Mononuclear cell (primary cell): ENCODE results near the gene WWOX. TPM values are rescaled to one million over a fixed set of nuclear protein-coding genes. Genes with fewer than 3 reads are reported as not detected.
"Not testable (repeated sequence)": the region's sequence is repeated elsewhere in the genome, so short reads cannot be mapped to it uniquely, and the experiment has no call there.

ENCODE experiments used
- H3K27me3 ChIP-seq: 2 replicates; pipeline ENCODE4 v1.6.0; 2011; ENCODE audit warnings: low read length, control low read depth; ENCODE audit not compliant: insufficient read depth
- H3K4me1 ChIP-seq: 2 replicates; pipeline ENCODE4 v1.5.1; 2011; ENCODE audit warnings: mild to moderate bottlenecking, low read length, control low read depth; ENCODE audit not compliant: insufficient read depth
- H3K4me3 ChIP-seq: 2 replicates; pipeline ENCODE4 v1.5.1; 2011; ENCODE audit warnings: mild to moderate bottlenecking, low read length, moderate library complexity
- H3K9me3 ChIP-seq: 2 replicates; pipeline ENCODE4 v1.5.1; 2011; ENCODE audit warnings: low read depth, mild to moderate bottlenecking, control low read depth, low read length
- total RNA-seq: library from RNA; depleted of rRNA; stranded (reverse); fragments of >200 nt; gene quantifications from one replicate; pipeline ENCODE4 v1.2.3, GENCODE V29; 2012

Gene WWOX
- total RNA-seq, 1 donor, result 22.7 TPM

DNA sequence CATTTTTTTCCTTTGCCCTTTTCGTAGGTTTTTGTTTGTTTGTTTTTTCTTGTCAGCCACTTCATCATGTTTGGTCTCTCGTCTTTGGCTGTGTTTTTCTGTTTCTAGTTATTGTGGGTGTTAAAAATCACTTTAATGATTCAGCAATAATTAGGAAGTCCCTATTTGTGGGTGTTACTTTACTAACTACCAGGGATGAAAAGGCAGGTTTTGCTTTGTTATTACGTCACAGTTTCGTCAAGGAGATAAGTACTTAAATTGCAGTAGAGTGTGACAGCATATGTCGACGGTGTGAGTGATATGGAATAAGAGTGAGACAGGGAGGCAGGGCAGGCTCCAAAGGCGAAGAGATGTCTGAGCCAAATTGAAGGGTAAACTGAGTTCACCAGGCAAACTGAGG, 479.6 kb downstream of the WWOX start:
- no peaks in the 10 kb centered on the region for H3K9me3 ChIP-seq
- H3K4me3 ChIP-seq, result no peak overlapping the region
- no peaks in the 10 kb centered on the region for H3K27me3 ChIP-seq
- no peaks in the 10 kb centered on the region for H3K4me1 ChIP-seq

DNA sequence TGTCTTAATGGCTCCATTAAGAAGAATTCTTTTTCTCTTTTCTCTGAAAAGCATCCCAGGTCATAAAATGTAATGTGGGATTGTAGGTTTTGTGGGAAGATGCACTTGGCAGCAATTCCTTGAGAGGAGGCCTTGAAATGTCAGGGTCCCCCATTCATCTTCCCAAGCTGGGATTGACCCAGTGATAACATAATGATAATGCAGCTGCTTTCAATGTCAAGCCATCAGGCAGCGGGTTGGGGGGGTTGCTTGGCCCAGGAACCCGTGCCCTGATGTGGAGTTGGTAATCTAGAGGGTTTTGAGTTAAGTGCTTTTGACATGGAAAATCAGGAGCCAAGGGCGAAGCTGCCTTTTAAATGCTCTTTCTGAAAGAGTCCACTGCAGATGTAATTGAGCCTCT, 484.0 kb downstream of the WWOX start:
- Histone ChIP-seq H3K27me3 (no peaks in the 10 kb centered on the region), H3K4me1 (no peaks in the 10 kb centered on the region), H3K9me3 (no peaks in the 10 kb centered on the region), H3K4me3 (no peak overlapping the region)

DNA sequence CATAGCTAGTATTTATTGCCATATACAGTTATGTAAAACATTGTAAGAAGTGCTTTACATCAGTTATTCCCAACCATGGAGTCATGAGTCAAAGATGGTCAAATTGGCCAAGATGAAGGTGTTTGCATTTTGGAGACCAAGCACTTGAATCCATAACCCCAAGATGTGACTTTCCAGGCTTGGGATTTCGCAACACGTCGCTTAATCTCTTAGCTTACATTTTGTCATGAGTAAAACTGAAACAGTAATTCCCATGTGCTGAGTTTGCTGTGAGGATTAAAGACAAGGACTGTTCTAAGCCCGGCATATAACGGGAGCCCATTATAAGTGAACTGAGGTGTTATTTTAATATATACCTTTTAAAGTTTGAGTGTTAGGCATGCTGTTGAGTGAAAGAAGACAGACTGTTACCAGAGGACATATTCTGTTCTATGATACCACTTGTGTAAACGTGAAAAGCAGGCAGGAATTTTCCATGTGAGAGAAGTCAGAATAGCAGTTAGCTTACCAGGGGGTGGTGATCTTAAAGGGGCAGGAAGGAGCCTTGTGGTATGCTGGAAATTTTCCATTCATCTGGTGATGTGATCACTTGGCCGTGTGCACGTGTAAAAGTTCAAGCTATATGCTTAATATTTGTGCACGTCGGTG, 484.9 kb downstream of the WWOX start:
- H3K4me1 ChIP-seq, result no peaks in the 10 kb centered on the region
- no peaks in the 10 kb centered on the region for H3K9me3 ChIP-seq
- H3K4me3 ChIP-seq, result no peak overlapping the region
- no peaks in the 10 kb centered on the region for H3K27me3 ChIP-seq

DNA sequence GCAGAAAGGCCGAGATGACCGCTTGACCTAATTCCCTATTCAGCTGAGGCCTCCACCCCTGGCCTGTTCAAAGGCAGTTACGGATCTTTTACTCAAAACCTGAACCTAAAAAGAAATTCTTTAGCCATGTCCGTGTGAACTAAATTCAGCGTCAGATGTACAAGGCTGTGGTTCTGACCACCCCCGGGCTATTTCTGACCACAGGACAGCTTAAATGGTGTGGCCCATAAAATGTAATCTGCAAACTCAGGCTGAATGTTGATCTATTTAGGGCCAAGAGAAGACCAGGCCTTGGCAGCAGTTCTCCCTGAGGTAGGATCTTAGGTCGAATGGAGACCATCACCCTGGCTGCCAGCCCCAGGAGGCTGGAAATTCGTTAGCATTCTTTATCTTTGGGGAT, 485.5 kb downstream of the WWOX start:
- Histone ChIP-seq H3K27me3 (no peaks in the 10 kb centered on the region), H3K4me3 (no peak overlapping the region), H3K4me1 (no peaks in the 10 kb centered on the region), H3K9me3 (no peaks in the 10 kb centered on the region)

DNA sequence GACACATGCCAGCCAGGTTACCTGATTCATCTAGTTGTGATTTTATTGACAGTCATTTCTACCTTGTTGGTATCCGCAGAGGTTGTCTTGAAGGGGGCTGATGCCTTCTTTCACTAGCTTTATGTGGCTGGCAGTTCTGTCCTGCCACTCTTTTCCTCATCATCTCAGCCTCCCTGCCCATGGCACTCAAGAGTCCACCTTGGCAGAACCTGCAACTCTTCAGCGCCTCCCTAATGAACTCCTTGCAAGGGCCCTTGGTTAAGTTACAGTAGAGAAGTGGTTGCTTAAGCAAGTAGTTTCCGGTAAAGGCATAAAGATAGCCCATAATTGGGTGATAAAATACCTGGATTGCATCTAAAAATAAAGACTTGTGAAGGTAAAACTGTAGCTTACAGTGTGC, 489.9 kb downstream of the WWOX start:
- H3K9me3 ChIP-seq, result no peaks in the 10 kb centered on the region
- no peaks in the 10 kb centered on the region for H3K27me3 ChIP-seq
- H3K4me3 ChIP-seq, result no peak overlapping the region
- no peaks in the 10 kb centered on the region for H3K4me1 ChIP-seq

DNA sequence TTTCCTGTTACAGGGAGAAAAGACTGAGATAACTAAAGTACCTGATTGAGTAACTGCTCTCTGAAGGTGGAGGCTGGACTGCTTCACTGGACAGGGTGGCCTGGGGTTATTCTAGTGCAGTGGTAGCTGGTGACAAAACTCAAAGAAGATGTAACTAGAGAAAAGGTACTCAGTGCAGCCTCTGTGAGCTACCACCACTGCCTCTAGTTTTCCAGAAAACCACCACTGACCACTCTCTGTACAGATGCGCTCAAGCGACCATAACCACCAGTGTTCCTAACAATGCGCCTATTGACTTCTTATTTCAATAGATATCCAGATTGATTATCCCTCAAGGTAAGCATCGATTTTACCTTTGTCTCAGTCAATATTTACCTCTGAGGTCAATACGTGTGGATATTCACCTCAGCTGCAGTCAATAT, 492.2 kb downstream of the WWOX start:
- Histone ChIP-seq H3K27me3 (no peaks in the 10 kb centered on the region), H3K9me3 (no peaks in the 10 kb centered on the region), H3K4me1 (no peaks in the 10 kb centered on the region), H3K4me3 (no peak overlapping the region)

DNA sequence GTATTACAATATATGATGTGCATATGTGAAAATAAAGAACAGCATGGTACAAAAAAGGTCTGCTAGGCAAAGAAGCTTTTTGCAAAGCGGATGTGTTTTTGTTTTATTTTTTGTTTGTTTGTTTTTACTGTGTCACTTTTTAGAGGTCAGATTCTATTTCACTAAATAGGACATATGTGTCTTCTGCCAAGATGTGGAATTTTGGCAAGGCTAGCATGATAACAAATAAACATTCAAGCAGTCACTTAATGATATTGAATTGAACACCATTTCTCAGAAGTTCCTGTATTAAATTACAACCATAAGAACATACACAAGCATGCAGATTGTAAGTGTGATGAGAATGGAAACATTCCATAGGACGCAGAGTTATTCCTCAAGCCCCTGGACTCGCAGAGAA, 492.7 kb downstream of the WWOX start:
- no peaks in the 10 kb centered on the region for H3K9me3 ChIP-seq
- H3K27me3 ChIP-seq, result no peaks in the 10 kb centered on the region
- H3K4me1 ChIP-seq, result no peaks in the 10 kb centered on the region
- H3K4me3 ChIP-seq, result no peak overlapping the region

DNA sequence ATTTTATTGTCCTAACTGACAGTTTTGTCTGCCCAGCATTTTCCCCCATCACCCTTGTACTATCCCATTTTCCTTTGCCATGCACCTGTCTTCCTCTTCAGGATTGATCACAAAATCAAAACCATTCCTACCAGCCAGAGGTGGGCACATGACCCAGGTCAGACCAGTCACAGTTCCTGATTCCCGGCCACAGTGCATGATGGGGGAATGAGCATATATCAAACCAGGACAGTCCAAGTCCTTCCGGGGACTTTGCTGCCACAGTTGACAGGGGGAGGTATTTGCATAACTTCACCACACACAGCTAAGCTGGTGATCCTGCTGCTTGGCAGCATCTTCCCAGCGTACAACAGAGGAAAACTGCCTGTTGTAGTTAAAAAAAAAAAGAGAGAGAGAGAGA, 493.9 kb downstream of the WWOX start:
- Histone ChIP-seq H3K27me3 (no peaks in the 10 kb centered on the region), H3K4me1 (no peaks in the 10 kb centered on the region), H3K4me3 (no peak overlapping the region)

DNA sequence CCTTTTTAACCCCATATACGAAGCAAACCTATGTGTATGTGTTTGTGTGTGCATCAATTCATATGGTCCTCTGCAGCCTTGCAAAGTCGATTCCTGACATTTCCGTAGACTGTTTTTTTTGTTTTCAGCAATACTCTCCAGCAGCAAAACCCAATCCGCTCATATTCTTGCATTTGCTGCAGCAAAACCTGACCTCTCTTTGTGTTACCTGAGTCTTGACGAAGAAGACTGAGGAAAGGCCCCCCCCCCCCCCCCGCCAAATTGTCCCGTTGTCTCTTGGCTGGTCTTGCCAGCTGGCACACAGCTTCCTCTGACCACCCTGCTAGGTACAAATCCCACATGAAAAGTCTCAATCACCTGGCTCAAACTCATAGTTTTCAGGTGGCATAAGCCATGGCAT, 494.7 kb downstream of the WWOX start:
- H3K27me3 ChIP-seq, result no peaks in the 10 kb centered on the region
- no peaks in the 10 kb centered on the region for H3K9me3 ChIP-seq
- no peak overlapping the region for H3K4me3 ChIP-seq
- H3K4me1 ChIP-seq, result no peaks in the 10 kb centered on the region

More for the DNA sequence above, 493.9 kb downstream of the WWOX start:
- H3K9me3 ChIP-seq, result no peaks in the 10 kb centered on the region

DNA sequence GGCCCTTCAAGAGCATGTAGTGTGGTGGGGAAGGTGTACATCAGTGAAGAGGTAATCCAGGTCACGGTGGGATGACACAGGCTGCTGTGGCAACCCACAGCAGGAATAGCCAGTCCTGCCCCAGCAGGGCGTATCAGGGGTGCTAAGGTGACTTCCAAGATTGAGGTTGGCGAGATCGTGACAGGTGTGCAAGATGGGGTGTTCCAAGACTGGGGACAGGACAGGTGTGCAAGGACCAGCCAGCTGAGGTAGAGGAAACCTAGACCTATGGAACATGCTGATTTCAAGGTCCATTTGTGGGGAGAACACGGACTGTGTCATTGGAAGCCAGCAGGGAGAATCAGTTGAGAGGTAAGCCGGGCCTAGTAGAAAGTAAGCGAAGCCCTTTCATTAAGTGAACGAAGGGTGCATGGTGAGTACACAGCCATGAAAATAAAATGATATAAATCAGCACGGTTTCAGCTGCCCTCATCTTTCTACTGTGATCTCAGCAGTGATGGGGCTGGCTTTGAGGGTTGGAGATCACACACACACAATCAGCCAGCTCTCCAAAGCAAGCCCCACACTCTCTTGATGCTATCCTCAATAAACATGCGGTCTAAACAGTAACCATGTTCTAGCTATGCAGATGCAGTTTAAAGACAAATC, 497.0 kb downstream of the WWOX start:
- Histone ChIP-seq H3K4me1 (no peaks in the 10 kb centered on the region), H3K9me3 (no peaks in the 10 kb centered on the region), H3K4me3 (no peak overlapping the region), H3K27me3 (no peaks in the 10 kb centered on the region)

DNA sequence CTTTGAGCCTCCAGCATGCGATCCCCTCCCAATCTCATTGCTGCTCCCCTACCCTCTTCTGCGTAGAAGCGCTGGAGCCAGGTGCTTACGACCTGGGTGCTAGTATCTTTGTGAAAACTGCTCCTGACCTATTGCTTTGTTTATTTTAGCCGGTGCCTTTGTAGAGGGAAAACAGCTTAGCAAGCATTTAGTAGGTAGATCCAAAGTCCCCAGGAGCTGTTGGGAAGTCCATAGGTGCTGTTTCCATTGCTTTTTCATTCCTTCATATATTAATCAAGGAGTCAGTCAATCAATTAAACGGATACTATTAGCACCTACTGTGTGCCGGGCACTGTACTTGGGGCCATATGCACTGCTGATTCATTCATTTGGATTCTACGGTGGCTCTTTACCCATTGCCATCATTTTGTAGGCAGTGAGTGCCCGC, 497.6 kb downstream of the WWOX start:
- H3K27me3 ChIP-seq, result no peaks in the 10 kb centered on the region
- no peaks in the 10 kb centered on the region for H3K9me3 ChIP-seq
- no peaks in the 10 kb centered on the region for H3K4me1 ChIP-seq
- no peak overlapping the region for H3K4me3 ChIP-seq

DNA sequence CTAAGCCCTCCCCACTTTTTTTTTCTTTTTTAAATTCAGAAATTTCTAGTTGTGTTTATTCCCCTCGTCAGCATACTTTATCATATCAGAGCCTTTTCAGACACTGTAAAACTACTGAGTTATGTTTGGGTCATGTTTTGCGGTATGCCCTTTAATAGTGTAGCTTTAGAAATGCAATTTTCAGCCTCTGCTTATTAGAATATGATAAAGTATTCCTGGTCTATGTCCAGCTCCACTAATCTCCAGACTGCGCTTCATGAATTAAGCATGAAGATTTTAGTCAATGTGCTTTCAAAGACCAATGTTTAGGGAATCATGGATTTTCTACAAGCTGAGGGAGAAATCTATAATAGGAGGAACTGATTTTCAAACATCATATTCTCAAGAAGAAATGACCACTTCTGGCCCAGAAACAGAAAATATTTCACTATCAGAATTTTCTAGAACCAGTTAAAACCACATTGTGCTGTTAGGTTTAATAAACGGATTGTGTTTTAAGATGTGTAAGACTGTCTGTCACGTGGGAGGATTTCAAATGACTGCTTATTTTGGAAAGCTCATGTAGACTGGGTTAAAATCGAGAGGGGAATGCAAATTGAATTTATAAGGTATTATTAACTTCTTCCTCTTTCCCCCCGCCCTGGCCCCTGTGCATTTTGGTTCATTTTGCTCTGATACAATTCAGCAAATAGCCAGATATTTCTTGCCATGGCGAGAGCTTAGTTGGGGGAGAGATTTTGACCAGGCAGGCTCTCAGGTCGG, 498.5 kb downstream of the WWOX start:
- H3K9me3 ChIP-seq, result no peaks in the 10 kb centered on the region
- H3K4me1 ChIP-seq, result no peaks in the 10 kb centered on the region
- H3K4me3 ChIP-seq, result no peak overlapping the region
- no peaks in the 10 kb centered on the region for H3K27me3 ChIP-seq

DNA sequence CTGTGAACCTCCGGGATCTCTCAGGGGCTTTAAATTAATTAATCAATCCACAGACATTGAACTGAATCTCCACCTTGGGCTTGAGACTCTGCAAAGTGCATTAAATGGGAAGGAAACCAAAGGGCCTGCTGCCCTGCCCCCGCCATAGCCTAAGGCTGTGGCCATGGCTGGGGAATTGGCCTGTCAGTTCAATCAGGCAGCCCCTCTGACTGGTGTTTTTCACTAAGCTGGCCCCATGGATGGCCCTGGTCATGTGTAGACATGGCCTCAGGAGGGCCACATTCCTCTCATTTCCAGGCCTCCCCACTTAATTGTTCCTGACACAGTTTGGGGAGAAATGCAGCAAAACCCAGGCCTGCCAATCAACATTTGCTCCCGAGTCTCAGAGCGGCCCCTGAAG, 499.8 kb downstream of the WWOX start:
- H3K4me3 ChIP-seq, result no peak overlapping the region
- H3K4me1 ChIP-seq, result no peaks in the 10 kb centered on the region
- no peaks in the 10 kb centered on the region for H3K27me3 ChIP-seq
- no peaks in the 10 kb centered on the region for H3K9me3 ChIP-seq

DNA sequence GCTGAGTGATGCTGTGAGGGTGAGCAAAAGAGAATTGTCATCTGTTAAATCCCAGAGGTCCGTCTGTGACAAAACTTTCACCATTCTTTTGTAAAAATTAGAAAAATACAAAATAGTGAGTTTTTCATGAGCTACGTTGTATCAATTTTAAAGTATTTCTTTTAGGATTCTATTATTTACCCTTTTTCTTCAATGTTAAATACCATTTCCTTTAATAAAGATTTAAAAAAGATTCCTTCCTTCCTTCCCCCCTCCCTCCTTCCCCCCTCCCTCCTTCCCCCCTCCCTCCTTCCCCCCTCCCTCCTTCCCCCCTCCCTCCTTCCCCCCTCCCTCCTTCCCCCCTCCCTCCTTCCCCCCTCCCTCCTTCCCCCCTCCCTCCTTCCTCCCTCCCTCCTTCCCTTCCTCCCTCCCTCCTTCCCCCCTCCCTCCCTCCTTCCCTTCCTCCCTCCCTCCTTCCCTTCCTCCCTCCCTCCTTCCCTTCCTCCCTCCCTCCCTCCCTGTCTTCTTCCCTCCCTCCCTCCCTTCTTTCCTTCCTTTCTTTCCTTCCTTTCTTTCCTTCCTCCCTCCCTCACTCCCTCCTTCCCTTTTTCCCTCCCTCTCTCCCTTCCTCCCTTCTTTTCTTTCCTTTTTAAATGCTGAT, 505.1 kb downstream of the WWOX start:
- H3K4me3 ChIP-seq, H3K4me1 ChIP-seq, H3K27me3 ChIP-seq, H3K9me3 ChIP-seq: not testable (repeated sequence)

DNA sequence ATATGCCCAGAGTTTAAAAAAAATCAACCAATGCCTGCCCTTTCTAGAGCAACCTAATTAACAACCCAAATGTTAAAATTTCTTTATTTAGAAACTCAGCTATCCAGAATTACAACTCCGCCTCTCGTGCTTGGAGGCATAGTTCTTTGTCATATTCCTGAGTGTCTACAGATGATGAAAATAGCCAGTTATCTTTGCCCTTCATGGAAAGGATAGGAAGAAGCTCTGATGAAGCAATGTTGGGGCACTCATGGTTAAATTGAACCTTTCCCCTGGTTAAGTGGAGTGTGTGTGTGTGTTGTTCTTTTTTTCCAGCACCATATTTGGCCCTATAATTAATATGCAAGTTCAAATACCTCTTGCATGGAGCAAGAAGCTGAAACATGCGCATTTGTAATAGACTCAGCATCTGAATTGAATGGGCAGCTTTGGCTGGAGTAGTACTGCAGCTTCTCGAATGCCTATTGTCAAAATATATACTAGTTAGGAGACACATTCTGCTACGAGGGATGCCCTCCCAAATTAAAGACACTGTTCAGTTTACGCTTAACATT, 506.2 kb downstream of the WWOX start:
- no peaks in the 10 kb centered on the region for H3K9me3 ChIP-seq
- H3K27me3 ChIP-seq, result no peaks in the 10 kb centered on the region
- no peaks in the 10 kb centered on the region for H3K4me1 ChIP-seq
- no peak overlapping the region for H3K4me3 ChIP-seq
